Body of pancreas (tissue), 4 donors: ENCODE data around the gene MAGI1.

ENCODE experiments used
- POLR2A ChIP-seq, 3 donors: fragments of 450-650 bp; IDR thresholded peaks; one replicate each; pipeline ENCODE4 v1.6.1; 2016; ENCODE audit warnings: antibody characterized with exemption in 3 of 3, mild to moderate bottlenecking in 2 of 3
- TF ChIP-seq, protein P1 (sequence below), 7 experiments: fragments of 450-650 bp in 4 of 7; fragments of 200-600 bp in 3 of 7; sonication (generic) in 3 of 7; IDR thresholded peaks; one replicate each; pipeline ENCODE4 v1.5.1; 2016 to 2019; ENCODE audit warnings: antibody characterized with exemption in 7 of 7

DNA sequence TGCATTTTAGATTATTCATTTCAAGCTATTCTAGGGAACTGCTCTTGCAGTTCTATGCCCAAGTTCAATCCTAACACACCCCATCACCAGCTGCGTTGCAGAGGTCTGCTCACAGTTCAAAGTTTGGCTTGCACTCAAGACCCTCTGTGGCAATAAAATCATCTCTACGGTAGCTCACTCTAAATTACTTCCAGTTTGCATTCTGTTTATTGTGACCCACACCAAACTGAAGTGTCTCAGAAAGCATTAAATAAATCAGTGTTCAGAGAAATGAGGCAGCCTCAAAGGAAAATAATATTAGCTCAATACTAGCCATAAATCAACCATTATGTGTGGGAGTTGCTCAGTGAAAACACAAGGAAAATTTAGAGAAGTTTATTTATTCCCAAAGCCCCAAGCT, 250.3 kb downstream of the MAGI1 start:
- TF ChIP-seq, protein P1, sequence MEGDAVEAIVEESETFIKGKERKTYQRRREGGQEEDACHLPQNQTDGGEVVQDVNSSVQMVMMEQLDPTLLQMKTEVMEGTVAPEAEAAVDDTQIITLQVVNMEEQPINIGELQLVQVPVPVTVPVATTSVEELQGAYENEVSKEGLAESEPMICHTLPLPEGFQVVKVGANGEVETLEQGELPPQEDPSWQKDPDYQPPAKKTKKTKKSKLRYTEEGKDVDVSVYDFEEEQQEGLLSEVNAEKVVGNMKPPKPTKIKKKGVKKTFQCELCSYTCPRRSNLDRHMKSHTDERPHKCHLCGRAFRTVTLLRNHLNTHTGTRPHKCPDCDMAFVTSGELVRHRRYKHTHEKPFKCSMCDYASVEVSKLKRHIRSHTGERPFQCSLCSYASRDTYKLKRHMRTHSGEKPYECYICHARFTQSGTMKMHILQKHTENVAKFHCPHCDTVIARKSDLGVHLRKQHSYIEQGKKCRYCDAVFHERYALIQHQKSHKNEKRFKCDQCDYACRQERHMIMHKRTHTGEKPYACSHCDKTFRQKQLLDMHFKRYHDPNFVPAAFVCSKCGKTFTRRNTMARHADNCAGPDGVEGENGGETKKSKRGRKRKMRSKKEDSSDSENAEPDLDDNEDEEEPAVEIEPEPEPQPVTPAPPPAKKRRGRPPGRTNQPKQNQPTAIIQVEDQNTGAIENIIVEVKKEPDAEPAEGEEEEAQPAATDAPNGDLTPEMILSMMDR (IDR thresholded peaks at IDR 0.05): no peak
- TF ChIP-seq POLR2A (IDR thresholded peaks at IDR 0.05): no peak
